Activated T-cell treated with anti-CD3 and anti-CD28 coated beads, Interleukin-2, amount 50 U/mL, for 4 hours (primary cell): Measurements from ENCODE around the gene PIEZO1. TPM values are rescaled to one million over a fixed set of nuclear protein-coding genes. Genes with fewer than 3 reads are reported as not detected.
A peak's percentile ranks its signal among the peaks of the same experiment; 100 is the strongest.
"Not testable (repeated sequence)": the region's sequence is repeated elsewhere in the genome, so short reads cannot be mapped to it uniquely, and the experiment has no call there.

Experiments used
- ATAC-seq, 2 donors: fragments of 200-7000 bp; cut with Tn5 transposase; one replicate each; pipeline ENCODE4 v1.10.0; 2021
- DNase-seq: peaks from one replicate; pipeline ENCODE4 v3.0.0-alpha.2; 2020
- H3K27me3 Mint-ChIP-seq: one replicate; pipeline ENCODE4 v1.8.0; 2021; ENCODE audit warnings: low read depth, mixed read lengths
- H3K36me3 Mint-ChIP-seq: one replicate; pipeline ENCODE4 v1.8.0; 2022; ENCODE audit warnings: mixed read lengths; ENCODE audit not compliant: insufficient read depth
- H3K4me1 Mint-ChIP-seq: one replicate; pipeline ENCODE4 v1.8.0; 2021; ENCODE audit warnings: low read depth, mixed read lengths
- H3K4me3 Mint-ChIP-seq: one replicate; pipeline ENCODE4 v1.8.0; 2021; ENCODE audit warnings: mild to moderate bottlenecking, moderate library complexity, mixed read lengths
- H3K9me3 Mint-ChIP-seq: one replicate; pipeline ENCODE4 v1.8.0; 2021; ENCODE audit warnings: mixed read lengths
- total RNA-seq, 3 donors: library from RNA; stranded (reverse); gene quantifications; one replicate each; pipeline ENCODE4 v1.2.1, GENCODE V29; 2021

Gene PIEZO1
- total RNA-seq, 3 donors from 2014 or later, result 116 to 171 (median 139) TPM

DNA sequence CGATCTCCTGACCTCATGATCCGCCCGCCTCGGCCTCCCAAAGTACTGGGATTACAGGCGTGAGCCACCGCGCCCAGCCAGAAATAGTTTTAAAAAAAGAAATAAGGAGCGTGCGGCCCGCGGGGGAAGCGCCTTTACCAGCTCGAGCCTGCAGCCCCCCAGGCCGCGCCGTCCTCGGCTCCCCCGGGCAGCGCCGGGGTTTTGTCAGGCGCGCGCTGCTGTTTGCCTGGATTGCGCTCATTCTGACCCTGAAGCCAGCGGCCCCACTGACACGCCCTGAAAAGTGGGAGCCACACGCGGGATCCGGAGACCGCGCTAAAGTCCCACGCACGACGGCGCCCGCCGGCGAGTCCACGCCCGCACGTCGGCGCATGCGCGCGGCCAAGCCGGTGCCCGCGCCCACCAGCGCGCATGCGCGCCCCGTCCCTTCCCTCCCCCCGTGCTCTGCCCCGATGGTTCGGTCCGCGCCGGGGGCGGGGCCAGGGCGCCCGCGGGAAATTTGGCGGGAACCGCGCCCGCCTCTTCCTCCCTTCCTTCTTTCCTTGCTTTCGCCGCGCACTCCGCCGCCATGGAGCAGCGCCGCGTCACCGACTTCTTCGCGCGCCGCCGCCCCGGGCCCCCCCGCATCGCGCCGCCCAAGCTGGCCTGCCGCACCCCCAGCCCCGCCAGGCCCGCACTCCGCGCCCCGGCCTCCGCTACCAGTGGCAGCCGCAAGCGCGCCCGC lies 18.4 kb upstream of the PIEZO1 start, which contains the start of gene CDT1:
CDT1 (plus strand) TSS at position 526 of the 724 bp plus-strand sequence; CDS start at position 569, 43 bp downstream.
- no peaks in the 10 kb centered on the region for H3K27me3 Mint-ChIP-seq
- H3K36me3 Mint-ChIP-seq, result no peaks in the 10 kb centered on the region
- peak; percentile 86 for DNase-seq
- H3K9me3 Mint-ChIP-seq, result no peaks in the 10 kb centered on the region
- H3K4me1 Mint-ChIP-seq, result peaks cover 11% of the 10 kb centered on the region
- ATAC-seq, result peak; percentile 45 to 58
- H3K4me3 Mint-ChIP-seq, result peak within 1 kb of the TSS; percentile 83

DNA sequence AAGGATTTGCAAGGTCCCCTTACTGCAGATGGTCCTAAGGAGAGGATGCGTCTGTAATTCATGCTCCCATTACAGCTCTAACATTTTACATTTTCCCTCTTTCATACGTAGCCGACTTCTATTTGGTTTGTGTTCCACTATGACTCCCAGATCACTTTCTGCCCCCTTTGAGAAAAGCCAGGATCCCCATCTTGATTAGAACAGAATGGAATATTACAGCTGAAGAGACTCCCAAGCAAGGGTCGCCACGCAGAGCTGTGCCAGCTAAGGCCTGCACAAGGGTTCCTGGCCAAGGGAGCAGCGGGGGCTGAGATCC lies 15.2 kb upstream of the PIEZO1 start:
- H3K4me1 Mint-ChIP-seq, result peaks cover 13% of the 10 kb centered on the region
- no peaks in the 10 kb centered on the region for H3K36me3 Mint-ChIP-seq
- no peak for ATAC-seq
- H3K4me3 Mint-ChIP-seq, result no peak overlapping the region
- DNase-seq, result no peak
- no peaks in the 10 kb centered on the region for H3K9me3 Mint-ChIP-seq
- no peaks in the 10 kb centered on the region for H3K27me3 Mint-ChIP-seq

GRCh38 chr16:88799569-88800276 lies 14.7 kb upstream of the PIEZO1 start:
- H3K27me3 Mint-ChIP-seq, result no peaks in the 10 kb centered on the region
- ATAC-seq (no peak), DNase-seq (no peak)
- no peaks in the 10 kb centered on the region for H3K9me3 Mint-ChIP-seq
- no peak overlapping the region for H3K4me3 Mint-ChIP-seq
- H3K4me1 Mint-ChIP-seq, result peaks cover 18% of the 10 kb centered on the region
- H3K36me3 Mint-ChIP-seq, result no peaks in the 10 kb centered on the region

- no peaks in the 10 kb centered on the region for H3K9me3 Mint-ChIP-seq
- no peak for DNase-seq
- H3K4me1 Mint-ChIP-seq, result peaks cover 21% of the 10 kb centered on the region
- no peak for ATAC-seq
- H3K4me3 Mint-ChIP-seq, result no peak overlapping the region
- H3K36me3 Mint-ChIP-seq, result no peaks in the 10 kb centered on the region
- no peaks in the 10 kb centered on the region for H3K27me3 Mint-ChIP-seq
These were observed 13.9 kb upstream of the PIEZO1 start for GRCh38 chr16:88798772-88799455.

DNA sequence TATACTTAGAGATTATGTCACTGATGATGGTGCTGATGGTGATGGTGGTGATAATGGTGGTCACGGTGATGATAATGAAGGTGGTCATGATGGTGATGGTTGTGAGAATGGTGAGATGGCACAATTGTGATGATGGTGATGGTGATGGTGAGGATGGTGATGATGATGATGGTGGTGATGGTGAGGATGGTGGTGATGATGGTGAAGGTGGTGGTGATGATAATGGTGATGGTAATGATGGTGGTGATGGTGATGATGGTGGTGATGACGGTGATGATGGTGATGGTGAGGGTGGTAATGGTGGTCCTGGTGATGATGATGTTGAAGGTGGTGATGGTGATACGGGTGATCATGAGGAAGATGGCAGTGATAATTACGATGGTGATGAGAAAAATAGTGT lies 13.1 kb upstream of the PIEZO1 start:
- DNase-seq, result no peak
- peaks cover 25% of the 10 kb centered on the region for H3K4me1 Mint-ChIP-seq
- H3K9me3 Mint-ChIP-seq, result no peaks in the 10 kb centered on the region
- no peak for ATAC-seq
- no peak overlapping the region for H3K4me3 Mint-ChIP-seq
- H3K27me3 Mint-ChIP-seq, result no peaks in the 10 kb centered on the region
- no peaks in the 10 kb centered on the region for H3K36me3 Mint-ChIP-seq

DNA sequence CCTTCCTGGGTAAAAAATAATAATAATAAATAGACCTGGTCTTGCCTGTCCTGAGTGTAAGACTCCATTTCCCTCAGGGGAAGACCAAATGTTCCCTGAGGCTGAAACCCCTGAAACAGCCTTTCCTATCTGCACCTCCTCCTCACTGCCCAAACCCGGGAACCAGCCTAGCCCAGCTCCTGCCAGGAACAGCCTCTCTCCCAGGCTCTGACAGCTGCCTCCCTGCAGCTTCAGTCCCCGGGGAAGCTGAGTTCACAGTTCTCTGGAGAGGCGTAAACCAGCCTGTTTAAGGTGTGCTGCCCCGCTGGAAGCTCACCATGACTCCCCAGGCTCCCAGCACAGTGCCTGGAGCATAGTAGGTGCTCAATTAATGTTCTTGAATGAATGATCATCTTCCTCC lies 11.3 kb upstream of the PIEZO1 start:
- Mint-ChIP-seq H3K9me3 (no peaks in the 10 kb centered on the region), H3K27me3 (no peaks in the 10 kb centered on the region), H3K4me3 (no peak overlapping the region), H3K36me3 (no peaks in the 10 kb centered on the region), H3K4me1 (peaks cover 37% of the 10 kb centered on the region)
- ATAC-seq (no peak), DNase-seq (no peak)

DNA sequence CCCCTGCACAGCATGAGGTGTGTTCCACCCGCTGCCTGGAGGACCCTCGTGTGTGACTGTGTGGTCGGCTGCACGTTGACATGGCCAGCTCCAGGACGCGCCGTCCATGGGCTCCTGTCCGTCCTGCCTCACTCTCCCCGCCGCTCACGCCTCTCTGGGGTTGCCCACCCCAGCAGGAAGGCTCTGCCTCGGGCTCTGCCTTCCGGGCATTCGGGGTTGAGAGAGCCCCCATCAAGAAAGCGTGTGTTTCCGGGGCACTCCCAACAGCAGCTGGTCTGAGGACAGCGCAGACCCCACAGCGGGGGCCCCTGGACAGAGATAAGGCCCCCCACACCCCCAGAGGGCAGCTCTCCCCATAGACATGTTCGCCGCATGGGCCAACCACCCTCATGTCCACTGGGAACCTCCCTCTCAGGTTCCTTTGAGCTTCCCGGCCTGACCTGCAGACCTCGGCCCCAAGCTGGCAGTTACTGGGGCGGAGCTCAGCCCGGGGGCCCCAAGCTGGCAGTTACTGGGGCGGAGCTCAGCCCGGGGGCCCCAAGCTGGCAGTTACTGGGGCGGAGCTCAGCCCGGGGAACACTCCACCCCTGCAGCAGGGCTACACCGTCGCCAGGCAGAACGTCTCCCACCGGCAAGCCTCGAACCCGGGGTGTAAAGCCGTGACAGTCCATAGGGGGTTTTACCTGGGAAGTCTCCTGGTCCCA lies 8.4 kb upstream of the PIEZO1 start:
- Mint-ChIP-seq H3K27me3 (no peaks in the 10 kb centered on the region), H3K9me3 (no peaks in the 10 kb centered on the region), H3K36me3 (no peaks in the 10 kb centered on the region), H3K4me1 (peaks cover 47% of the 10 kb centered on the region), H3K4me3 (no peak overlapping the region)
- no peak for ATAC-seq
- DNase-seq, result no peak

GRCh38 chr16:88792668-88793250 lies 7.7 kb upstream of the PIEZO1 start:
- Mint-ChIP-seq H3K4me3 (no peak overlapping the region), H3K4me1 (peaks cover 47% of the 10 kb centered on the region), H3K9me3 (no peaks in the 10 kb centered on the region), H3K27me3 (no peaks in the 10 kb centered on the region), H3K36me3 (no peaks in the 10 kb centered on the region)
- ATAC-seq (no peak), DNase-seq (no peak)

DNA sequence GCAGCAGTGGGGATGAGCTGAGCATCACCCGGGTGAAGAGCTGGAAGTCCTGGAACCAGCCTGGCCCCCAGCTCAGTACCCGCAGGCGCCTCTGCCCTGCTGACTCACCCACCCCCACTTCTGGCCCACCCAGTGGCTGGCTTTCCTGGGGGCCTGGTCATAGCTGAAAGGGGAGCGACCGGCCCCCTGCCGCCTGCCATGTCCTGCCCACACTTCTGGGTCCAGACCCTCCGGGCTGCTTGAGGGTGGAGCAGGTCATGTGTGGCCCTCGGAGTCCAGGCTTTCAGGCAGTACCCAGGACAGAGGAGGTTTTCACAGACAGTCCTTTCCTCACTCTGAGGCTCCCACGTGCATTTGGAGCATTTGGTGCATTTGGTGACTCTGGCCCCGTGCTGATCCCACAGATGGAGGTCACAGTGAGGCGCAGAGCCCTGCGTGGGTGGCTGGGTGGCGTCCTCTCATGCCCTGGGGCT lies 7.1 kb upstream of the PIEZO1 start:
- H3K4me3 Mint-ChIP-seq, result no peak overlapping the region
- peaks cover 47% of the 10 kb centered on the region for H3K4me1 Mint-ChIP-seq
- peak; percentile 16 to 28 for ATAC-seq

GRCh38 chr16:88790312-88791211 lies 5.5 kb upstream of the PIEZO1 start:
- H3K4me1 Mint-ChIP-seq, result peaks cover 47% of the 10 kb centered on the region

More for the DNA sequence above, 7.1 kb upstream of the PIEZO1 start:
- Mint-ChIP-seq H3K36me3 (no peaks in the 10 kb centered on the region), H3K27me3 (no peaks in the 10 kb centered on the region), H3K9me3 (no peaks in the 10 kb centered on the region)
- DNase-seq, result no peak

DNA sequence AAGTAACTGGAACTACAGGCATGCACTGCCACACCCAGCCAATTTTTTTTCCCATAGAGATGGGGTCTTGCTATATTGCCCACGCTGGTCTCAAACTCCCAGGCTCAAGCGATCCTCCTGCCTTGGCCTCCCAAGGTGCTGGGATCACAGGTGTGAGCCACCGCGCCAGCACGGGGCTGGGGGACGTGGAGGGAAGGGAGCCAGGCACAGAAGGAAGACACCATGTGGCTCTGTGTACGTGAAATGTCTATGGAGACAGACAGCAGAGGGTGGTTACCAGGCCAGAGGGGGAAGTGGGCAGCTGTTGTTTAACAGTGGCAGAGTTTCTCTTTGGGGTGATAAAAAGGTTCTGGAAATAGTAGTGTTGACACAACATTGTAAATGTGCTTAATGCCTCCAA lies 4.6 kb upstream of the PIEZO1 start:
- Mint-ChIP-seq H3K9me3 (no peaks in the 10 kb centered on the region), H3K4me1 (peaks cover 39% of the 10 kb centered on the region)

More at GRCh38 chr16:88790312-88791211, 5.5 kb upstream of the PIEZO1 start:
- no peaks in the 10 kb centered on the region for H3K9me3 Mint-ChIP-seq
- DNase-seq, result peak; percentile 55
- peak; percentile 75 to 76 for ATAC-seq
- no peaks in the 10 kb centered on the region for H3K36me3 Mint-ChIP-seq
- H3K4me3 Mint-ChIP-seq, result peak overlapping the region; percentile 33
- no peaks in the 10 kb centered on the region for H3K27me3 Mint-ChIP-seq

DNA sequence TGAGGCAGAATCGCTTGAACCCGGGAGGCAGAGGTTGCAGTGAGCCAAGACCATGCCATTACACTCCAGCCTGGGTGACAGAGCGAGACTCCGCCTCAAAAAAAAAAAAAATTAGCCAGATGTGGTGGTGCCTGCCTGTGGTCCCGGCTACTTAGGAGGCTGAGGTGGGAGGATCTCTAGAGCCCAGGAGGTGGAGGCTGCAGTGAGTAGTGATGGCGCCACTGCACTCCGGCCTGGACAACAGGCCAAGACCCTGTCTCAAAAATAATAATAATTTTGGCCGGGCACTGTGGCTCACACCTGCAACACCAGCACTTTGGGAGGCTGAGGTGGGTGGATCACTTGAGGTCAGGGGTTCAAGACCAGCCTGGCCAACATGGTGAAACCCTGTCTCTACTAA lies 3.7 kb upstream of the PIEZO1 start:
- H3K9me3 Mint-ChIP-seq, H3K4me3 Mint-ChIP-seq, ATAC-seq, H3K27me3 Mint-ChIP-seq, DNase-seq, H3K36me3 Mint-ChIP-seq: not testable (repeated sequence)
- peaks cover 37% of the 10 kb centered on the region for H3K4me1 Mint-ChIP-seq

More for the DNA sequence above, 4.6 kb upstream of the PIEZO1 start:
- DNase-seq (no peak), ATAC-seq (no peak)
- H3K27me3 Mint-ChIP-seq, result no peaks in the 10 kb centered on the region
- no peaks in the 10 kb centered on the region for H3K36me3 Mint-ChIP-seq
- H3K4me3 Mint-ChIP-seq, result no peak overlapping the region
